Tibial nerve (tissue), 4 donors: ENCODE measurements around the gene PTOV1. TPM values are rescaled to one million over a fixed set of nuclear protein-coding genes. Genes with fewer than 3 reads are reported as not detected.

ENCODE experiments used
- DNase-seq, 2 donors: peaks; one replicate each; pipeline ENCODE4 v3.0.0-alpha.2; 2019; ENCODE audit warnings: low spot score in 2 of 2
- H3K27ac ChIP-seq, 4 donors: fragments of 200-600 bp; sonication (generic) in 3 of 4; one replicate each; pipeline ENCODE4 v1.5.1; 2017 to 2019; ENCODE audit warnings: mild to moderate bottlenecking in 1 of 4
- H3K27me3 ChIP-seq, 2 donors: fragments of 200-600 bp; sonication (generic) in 1 of 2; one replicate each; pipeline versions ENCODE4 v1.5.1 to v1.6.0; 2017 to 2019
- H3K36me3 ChIP-seq, 3 donors: fragments of 200-600 bp; sonication (generic); one replicate each; pipeline ENCODE4 v1.5.1; 2018 to 2019
- H3K4me1 ChIP-seq, 4 donors: fragments of 200-600 bp; sonication (generic) in 3 of 4; one replicate each; pipeline ENCODE4 v1.5.1; 2017 to 2019
- H3K4me3 ChIP-seq, 4 donors: fragments of 200-600 bp; sonication (generic) in 3 of 4; one replicate each; pipeline ENCODE4 v1.5.1; 2017 to 2019; ENCODE audit warnings: mild to moderate bottlenecking in 1 of 4, moderate library complexity in 1 of 4
- H3K9me3 ChIP-seq, 4 donors: fragments of 200-600 bp; sonication (generic) in 3 of 4; one replicate each; pipeline ENCODE4 v1.5.1; 2017 to 2019
- EP300 ChIP-seq, 2 donors: sonication (generic); formaldehyde crosslinking; IDR thresholded peaks; one replicate each; pipeline ENCODE4 v1.6.1; 2017; ENCODE audit warnings: antibody characterized with exemption in 2 of 2, mild to moderate bottlenecking in 1 of 2
- POLR2A ChIP-seq, 2 donors: fragments of 450-650 bp; IDR thresholded peaks; one replicate each; pipeline ENCODE4 v1.6.1; 2017; ENCODE audit warnings: antibody characterized with exemption in 2 of 2, mild to moderate bottlenecking in 2 of 2, moderate library complexity in 2 of 2
- WGBS, 2 donors: methylation state at CpG; one replicate each; pipeline ENCODE4 v1.1.5; 2018; 5-methylcytosine and 5-hydroxymethylcytosine counted together
- total RNA-seq, 4 donors: library from RNA; depleted of rRNA; stranded (reverse); fragments of >200 nt; gene quantifications; one replicate each; pipeline ENCODE4 v1.1.0, GENCODE V29; 2016
- TF ChIP-seq, protein P1 (sequence below), 5 experiments: fragments of 200-600 bp in 3 of 5; fragments of 450-650 bp in 2 of 5; sonication (generic) in 3 of 5; IDR thresholded peaks; one replicate each; pipeline ENCODE4 v1.5.1; 2016 to 2019; ENCODE audit warnings: antibody characterized with exemption in 5 of 5, mild to moderate bottlenecking in 3 of 5, moderate library complexity in 2 of 5

PTOV1 gene
- total RNA-seq, 4 donors from 2014 or later: 75.6 to 113 (median 91.9) TPM

DNA sequence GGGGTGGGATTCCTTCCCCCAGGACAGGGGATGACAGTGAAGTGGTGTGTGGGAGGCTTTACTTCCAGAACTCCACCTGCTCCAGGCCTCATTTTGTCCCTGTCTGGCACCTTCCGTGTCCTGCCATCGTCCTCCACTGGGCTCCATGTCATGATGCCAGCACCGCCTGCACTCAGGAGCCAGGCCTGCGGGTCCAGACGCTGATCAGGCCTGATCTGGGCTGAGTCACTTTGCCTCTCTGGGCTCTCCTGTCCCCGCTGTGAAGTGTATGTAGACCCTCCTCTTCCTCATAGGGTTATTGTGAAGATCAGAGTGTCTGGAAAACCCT lies 47.5 kb upstream of the PTOV1 start:
- H3K27ac ChIP-seq: peak overlapping the region in 1 of 4 donors; percentile 85
- no peak for DNase-seq
- peaks cover 0 to 33% (median 8%) of the 10 kb centered on the region in 4 donors for H3K4me1 ChIP-seq
- no peaks in the 10 kb centered on the region for H3K27me3 ChIP-seq
- WGBS, 2 donors: 86 to 100% methylated on average over 3 to 6 of the region's 6 CpGs
- no peaks in the 10 kb centered on the region for H3K9me3 ChIP-seq
- H3K36me3 ChIP-seq: peaks cover 0 to 95% (median 24%) of the 10 kb centered on the region in 3 donors
- TF ChIP-seq POLR2A (IDR thresholded peaks at IDR 0.05) (no peak), EP300 (IDR thresholded peaks at IDR 0.05) (no peak)
- TF ChIP-seq, protein P1, sequence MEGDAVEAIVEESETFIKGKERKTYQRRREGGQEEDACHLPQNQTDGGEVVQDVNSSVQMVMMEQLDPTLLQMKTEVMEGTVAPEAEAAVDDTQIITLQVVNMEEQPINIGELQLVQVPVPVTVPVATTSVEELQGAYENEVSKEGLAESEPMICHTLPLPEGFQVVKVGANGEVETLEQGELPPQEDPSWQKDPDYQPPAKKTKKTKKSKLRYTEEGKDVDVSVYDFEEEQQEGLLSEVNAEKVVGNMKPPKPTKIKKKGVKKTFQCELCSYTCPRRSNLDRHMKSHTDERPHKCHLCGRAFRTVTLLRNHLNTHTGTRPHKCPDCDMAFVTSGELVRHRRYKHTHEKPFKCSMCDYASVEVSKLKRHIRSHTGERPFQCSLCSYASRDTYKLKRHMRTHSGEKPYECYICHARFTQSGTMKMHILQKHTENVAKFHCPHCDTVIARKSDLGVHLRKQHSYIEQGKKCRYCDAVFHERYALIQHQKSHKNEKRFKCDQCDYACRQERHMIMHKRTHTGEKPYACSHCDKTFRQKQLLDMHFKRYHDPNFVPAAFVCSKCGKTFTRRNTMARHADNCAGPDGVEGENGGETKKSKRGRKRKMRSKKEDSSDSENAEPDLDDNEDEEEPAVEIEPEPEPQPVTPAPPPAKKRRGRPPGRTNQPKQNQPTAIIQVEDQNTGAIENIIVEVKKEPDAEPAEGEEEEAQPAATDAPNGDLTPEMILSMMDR (IDR thresholded peaks at IDR 0.05): no peak
- H3K4me3 ChIP-seq: no peak overlapping the region

DNA sequence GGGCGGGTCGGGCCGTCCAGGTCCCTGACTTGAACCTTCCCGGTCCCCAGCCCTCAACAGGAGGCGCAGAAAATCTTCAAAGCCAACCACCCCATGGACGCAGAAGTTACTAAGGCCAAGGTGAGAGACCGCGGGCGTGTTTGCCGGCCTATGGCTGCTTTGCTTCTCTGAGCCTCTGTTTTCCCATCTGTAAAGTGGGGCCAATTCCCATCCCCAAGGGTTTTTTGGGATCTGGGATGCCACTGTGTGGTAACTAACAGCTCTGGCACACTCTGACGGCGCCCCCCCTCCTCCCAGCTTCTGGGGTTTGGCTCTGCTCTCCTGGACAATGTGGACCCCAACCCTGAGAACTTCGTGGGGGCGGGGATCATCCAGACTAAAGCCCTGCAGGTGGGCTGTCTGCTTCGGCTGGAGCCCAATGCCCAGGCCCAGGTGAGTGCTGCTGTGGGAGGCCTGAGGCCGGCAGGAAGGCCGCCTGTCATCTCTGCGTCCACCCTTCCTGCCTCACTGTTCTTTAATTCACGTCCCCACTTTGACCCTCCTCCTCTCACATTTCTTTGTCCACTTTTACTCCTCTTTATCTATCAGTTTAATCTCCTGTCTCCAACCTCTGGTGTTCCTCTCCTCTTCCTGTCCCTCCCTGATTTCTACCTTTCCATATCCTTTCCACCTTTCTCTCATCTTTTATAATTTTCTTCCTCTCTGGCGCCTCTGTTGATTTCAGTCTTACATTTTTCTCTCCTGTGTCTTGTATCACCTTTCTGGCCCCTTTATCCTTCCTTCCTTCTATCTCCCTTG lies 44.9 kb upstream of the PTOV1 start:
- H3K4me1 ChIP-seq: peaks cover 0 to 45% (median 13%) of the 10 kb centered on the region in 4 donors
- H3K27ac ChIP-seq: no peak overlapping the region
- TF ChIP-seq, protein P1 (IDR thresholded peaks at IDR 0.05): no peak
- no peak for TF ChIP-seq EP300 (IDR thresholded peaks at IDR 0.05)
- TF ChIP-seq POLR2A (IDR thresholded peaks at IDR 0.05): no peak
- WGBS, 2 donors: 81 to 83% methylated on average over 20 of the region's 20 CpGs
- H3K27me3 ChIP-seq: no peaks in the 10 kb centered on the region
- DNase-seq: no peak
- peaks cover 0 to 70% (median 12%) of the 10 kb centered on the region in 3 donors for H3K36me3 ChIP-seq
- no peak overlapping the region for H3K4me3 ChIP-seq
- no peaks in the 10 kb centered on the region for H3K9me3 ChIP-seq

DNA sequence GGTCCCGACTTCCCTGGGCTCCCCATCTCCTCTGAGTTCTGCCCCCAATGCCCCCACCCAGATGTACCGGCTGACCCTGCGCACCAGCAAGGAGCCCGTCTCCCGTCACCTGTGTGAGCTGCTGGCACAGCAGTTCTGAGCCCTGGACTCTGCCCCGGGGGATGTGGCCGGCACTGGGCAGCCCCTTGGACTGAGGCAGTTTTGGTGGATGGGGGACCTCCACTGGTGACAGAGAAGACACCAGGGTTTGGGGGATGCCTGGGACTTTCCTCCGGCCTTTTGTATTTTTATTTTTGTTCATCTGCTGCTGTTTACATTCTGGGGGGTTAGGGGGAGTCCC lies 44.4 kb upstream of the PTOV1 start:
- Histone ChIP-seq H3K4me1 (peaks cover 0 to 43% (median 12%) of the 10 kb centered on the region in 4 donors), H3K4me3 (no peak overlapping the region), H3K27me3 (no peaks in the 10 kb centered on the region), H3K36me3 (peaks cover 0 to 64% (median 12%) of the 10 kb centered on the region in 3 donors), H3K27ac (peak overlapping the region in 1 of 4 donors; percentile 34), H3K9me3 (no peaks in the 10 kb centered on the region)
- TF ChIP-seq POLR2A (IDR thresholded peaks at IDR 0.05) (no peak), EP300 (IDR thresholded peaks at IDR 0.05) (no peak)
- TF ChIP-seq, protein P1 (IDR thresholded peaks at IDR 0.05): no peak
- no peak for DNase-seq
- WGBS, 2 donors: 88 to 93% methylated on average over 8 of the region's 8 CpGs

DNA sequence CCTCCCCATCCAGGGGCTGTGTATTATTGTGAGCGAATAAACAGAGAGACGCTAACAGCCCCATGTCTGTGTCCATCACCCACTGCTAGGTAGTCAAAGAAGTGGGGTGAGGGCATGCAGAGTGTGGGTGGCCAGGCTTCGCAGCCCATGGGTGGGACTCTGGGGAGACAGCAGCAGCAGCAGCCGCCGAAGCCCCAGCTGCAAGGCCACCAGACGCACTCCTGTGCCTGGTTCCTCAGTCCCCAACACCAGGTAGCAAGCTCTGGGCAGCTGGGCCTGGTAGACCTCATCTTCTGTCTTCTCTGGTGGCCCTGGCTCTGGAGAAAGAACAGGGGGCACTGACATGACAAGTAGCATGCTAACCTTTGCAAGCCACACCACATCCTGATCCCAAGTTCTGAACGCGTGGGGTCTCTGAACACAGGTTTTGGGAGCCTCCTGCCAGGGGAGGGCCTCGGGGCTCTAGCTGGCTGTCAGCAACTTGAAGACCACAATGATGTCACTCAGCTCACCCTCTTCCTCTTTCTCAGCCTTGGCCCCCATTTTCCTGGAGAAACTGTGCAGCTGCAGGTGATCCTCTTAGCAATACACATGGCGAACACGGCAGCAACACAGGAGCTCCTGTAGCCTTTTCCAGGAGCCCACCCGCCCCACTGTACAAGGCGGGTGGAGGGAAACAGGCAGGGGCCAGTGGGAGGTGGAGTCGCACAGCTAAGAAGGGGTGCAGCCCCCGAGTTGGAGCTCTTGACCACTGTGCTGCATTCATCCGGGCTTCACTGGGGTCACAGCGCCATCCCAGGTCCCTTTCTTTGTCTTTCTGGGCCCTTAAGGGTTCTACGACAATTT lies 43.7 kb upstream of the PTOV1 start:
- no peaks in the 10 kb centered on the region for H3K27me3 ChIP-seq
- TF ChIP-seq EP300 (IDR thresholded peaks at IDR 0.05) (no peak), POLR2A (IDR thresholded peaks at IDR 0.05) (no peak)
- TF ChIP-seq, protein P1 (IDR thresholded peaks at IDR 0.05): no peak
- 83 to 88% methylated on average over 18 of the region's 18 CpGs for WGBS, 2 donors
- peaks cover 0 to 40% (median 10%) of the 10 kb centered on the region in 4 donors for H3K4me1 ChIP-seq
- H3K4me3 ChIP-seq: no peak overlapping the region
- H3K27ac ChIP-seq: peak overlapping the region in 1 of 4 donors; percentile 34
- DNase-seq: no peak
- peaks cover 0 to 57% (median 12%) of the 10 kb centered on the region in 3 donors for H3K36me3 ChIP-seq
- H3K9me3 ChIP-seq: no peaks in the 10 kb centered on the region
